Activated naive CD8-positive, alpha-beta T cell treated with anti-CD3 and anti-CD28 coated beads, Interleukin-2, amount 10 ng/mL, durations not matched to agents 7 days and 5 days (primary cell): ENCODE data around the gene GLIPR1L1. TPM values are rescaled to one million over a fixed set of nuclear protein-coding genes. Genes with fewer than 3 reads are reported as not detected.

Source experiments
- ATAC-seq: fragments of 150-1000 bp; cut with Tn5 transposase; one replicate; pipeline ENCODE4 v1.10.0; 2021; ENCODE audit warnings: low read depth, moderate library complexity
- POLR2A ChIA-PET: fragments of 350-600 bp; sonication (Branson Sonifier 250); formaldehyde crosslinking; loops from one replicate; lab custom pipeline; 2021; ENCODE audit warnings: antibody characterized with exemption; lab: Charles Lee
- DNase-seq: peaks from one replicate; pipeline ENCODE4 v3.0.0; 2021
- H3K27ac Mint-ChIP-seq: one replicate; pipeline ENCODE4 v1.8.0; 2022; ENCODE audit warnings: mild to moderate bottlenecking, mixed read lengths
- H3K27me3 Mint-ChIP-seq: one replicate; pipeline ENCODE4 v1.8.0; 2022; ENCODE audit warnings: mild to moderate bottlenecking, moderate library complexity, mixed read lengths
- H3K36me3 Mint-ChIP-seq: one replicate; pipeline ENCODE4 v1.8.0; 2021; ENCODE audit warnings: mild to moderate bottlenecking, mixed read lengths
- H3K4me1 Mint-ChIP-seq: one replicate; pipeline ENCODE4 v1.8.0; 2021; ENCODE audit warnings: mixed read lengths
- H3K4me3 Mint-ChIP-seq: one replicate; pipeline ENCODE4 v1.8.0; 2022; ENCODE audit warnings: mild to moderate bottlenecking, moderate library complexity, mixed read lengths
- H3K9me3 Mint-ChIP-seq: one replicate; pipeline ENCODE4 v1.8.0; 2021; ENCODE audit warnings: mixed read lengths
- total RNA-seq, 2 experiments: library from RNA; stranded (reverse); gene quantifications; one replicate each; pipeline ENCODE4 v1.2.3, GENCODE V29; 2021

GLIPR1L1 gene
- total RNA-seq, 2 experiments from 2014 or later, result not detected

DNA sequence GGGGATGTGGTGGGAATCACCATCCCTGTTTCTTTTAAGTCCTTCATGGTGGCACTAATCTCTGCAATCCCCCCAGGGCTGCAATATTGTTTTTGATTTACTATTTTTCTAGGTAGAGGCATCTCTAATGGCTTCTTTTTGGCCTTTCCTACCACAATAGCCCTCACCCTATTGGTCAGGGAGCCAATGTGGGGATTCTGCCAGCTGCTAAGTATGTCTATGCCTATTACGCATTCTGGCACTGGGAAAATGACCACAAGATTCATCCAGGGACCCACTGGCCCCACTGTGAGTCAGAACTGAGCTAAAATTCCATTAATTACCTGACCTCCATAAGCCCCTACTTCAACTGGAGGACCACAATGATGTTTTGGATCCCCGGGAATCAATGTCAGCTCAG is 40.5 kb downstream of the GLIPR1L1 start:
- DNase-seq (no peak), ATAC-seq (no peak)
- no peaks in the 10 kb centered on the region for H3K27me3 Mint-ChIP-seq
- peaks cover 3% of the 10 kb centered on the region for H3K36me3 Mint-ChIP-seq
- no peaks in the 10 kb centered on the region for H3K9me3 Mint-ChIP-seq
- POLR2A ChIA-PET, result no interaction called here
- H3K4me3 Mint-ChIP-seq, result no peak overlapping the region
- H3K27ac Mint-ChIP-seq, result no peak overlapping the region
- peaks cover 2% of the 10 kb centered on the region for H3K4me1 Mint-ChIP-seq

DNA sequence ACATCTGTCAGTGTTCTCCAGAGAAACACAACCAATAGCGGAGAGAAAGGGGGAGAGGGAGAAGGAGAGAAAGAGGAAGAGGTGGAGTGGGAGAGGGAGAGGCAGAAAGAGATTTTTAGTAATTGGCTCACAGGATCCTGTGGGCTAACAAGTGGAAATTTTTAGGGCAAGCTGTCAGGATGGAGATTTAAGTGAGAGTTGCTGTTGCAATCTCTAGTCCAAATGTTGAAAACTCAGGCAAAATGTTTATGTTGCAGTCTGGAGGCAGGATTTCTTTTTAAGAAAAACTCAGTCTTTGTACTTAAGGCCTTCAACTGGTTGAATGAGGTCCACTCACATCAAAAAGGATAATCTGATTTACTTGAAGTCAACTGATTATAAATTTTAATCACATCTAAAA is 43.9 kb downstream of the GLIPR1L1 start:
- Mint-ChIP-seq H3K27ac (no peak overlapping the region), H3K27me3 (no peaks in the 10 kb centered on the region), H3K9me3 (peaks cover 2% of the 10 kb centered on the region), H3K4me3 (no peak overlapping the region), H3K36me3 (peaks cover 3% of the 10 kb centered on the region), H3K4me1 (peaks cover 2% of the 10 kb centered on the region)
- DNase-seq (no peak), ATAC-seq (no peak)
- POLR2A ChIA-PET, result no interaction called here

DNA sequence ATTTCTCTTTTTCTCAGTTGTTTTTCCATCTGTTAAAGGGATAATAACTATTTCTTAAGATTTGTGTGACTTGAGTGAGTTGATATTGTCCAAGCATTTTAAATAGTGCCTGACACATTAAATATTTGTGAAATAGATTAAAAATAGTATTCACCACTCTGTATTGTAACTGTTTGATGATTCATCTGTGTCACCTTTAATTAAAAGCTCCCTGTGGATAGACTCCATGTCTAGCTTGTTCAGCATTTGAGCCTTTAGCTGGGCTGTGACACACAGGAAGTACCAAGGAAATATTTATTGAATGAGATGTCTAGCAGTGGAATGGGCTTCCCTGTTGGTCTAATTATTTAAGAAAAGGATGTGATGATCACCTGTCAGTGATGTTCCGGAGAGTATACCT is 54.6 kb downstream of the GLIPR1L1 start:
- peaks cover 13% of the 10 kb centered on the region for H3K36me3 Mint-ChIP-seq
- no peaks in the 10 kb centered on the region for H3K9me3 Mint-ChIP-seq
- H3K27ac Mint-ChIP-seq, result peak overlapping the region; percentile 93
- POLR2A ChIA-PET, result interaction anchor here (3.2 kb wide), 1 partner anchor 92 kb away, joined by 28 read pairs; the partner anchor contains the start of gene GLIPR1
- ATAC-seq (no peak), DNase-seq (no peak)
- peaks cover 26% of the 10 kb centered on the region for H3K4me1 Mint-ChIP-seq
- H3K4me3 Mint-ChIP-seq, result peak overlapping the region; percentile 23
- H3K27me3 Mint-ChIP-seq, result no peaks in the 10 kb centered on the region

DNA sequence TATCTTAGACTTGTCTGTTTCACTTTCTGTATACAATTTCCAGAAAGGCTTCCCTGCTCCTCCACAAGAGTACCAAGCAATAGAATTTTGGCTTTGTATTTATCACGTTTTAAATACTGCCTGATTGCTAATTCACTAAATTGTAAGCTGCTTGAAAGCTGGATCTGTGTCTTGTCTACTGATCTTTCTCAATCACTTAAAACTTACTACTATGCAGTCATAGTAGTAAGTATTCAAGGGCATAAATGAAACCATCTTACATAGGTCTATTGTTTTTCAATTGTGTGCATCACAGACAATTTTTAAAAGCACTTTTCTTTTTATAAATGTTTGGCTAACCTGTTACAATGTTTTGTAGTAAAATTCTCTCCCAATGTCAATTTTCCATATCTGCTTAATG is 55.2 kb downstream of the GLIPR1L1 start:
- H3K36me3 Mint-ChIP-seq, result peaks cover 13% of the 10 kb centered on the region
- peak overlapping the region; percentile 91 for H3K4me3 Mint-ChIP-seq
- ATAC-seq (no peak), DNase-seq (no peak)
- H3K4me1 Mint-ChIP-seq, result peaks cover 28% of the 10 kb centered on the region
- H3K9me3 Mint-ChIP-seq, result no peaks in the 10 kb centered on the region
- POLR2A ChIA-PET, result interaction anchor here (3.2 kb wide), 1 partner anchor 91 kb away, joined by 28 read pairs; the partner anchor contains the start of gene GLIPR1
- H3K27me3 Mint-ChIP-seq, result no peaks in the 10 kb centered on the region
- H3K27ac Mint-ChIP-seq, result peak overlapping the region; percentile 93

DNA sequence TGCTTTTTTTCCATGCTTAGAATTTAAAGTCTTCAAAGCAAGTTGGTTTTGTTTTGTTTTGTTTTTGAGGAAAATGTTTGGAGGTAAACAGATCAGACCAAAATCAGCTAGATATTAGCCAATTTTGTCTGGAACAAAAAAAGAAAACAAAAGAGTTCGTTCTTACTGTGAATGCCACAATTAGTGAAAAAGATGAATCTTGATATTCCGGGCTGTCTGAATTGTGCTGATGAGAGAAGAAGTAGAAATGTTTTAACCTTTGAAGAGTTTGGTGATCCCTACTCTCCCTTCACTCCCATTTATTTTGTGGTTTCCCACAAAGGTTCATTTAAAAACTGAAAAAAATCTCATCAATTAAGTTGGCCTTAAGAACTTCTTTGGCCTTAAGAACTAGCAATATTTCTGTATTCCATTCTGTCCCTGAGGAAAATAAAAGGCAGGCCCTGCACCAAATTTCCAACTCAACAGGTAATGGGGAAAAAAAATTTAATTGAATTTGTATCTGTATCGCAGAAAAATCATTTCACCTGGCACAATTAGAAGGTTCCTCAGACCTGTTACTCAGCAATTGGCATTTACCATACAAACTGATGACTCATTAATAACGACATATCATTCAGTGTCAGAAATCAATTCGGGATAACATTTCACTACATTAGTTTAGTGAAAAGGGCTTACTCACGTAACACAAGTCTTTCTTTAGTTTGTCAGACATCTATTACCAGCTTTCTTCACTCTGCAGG is 55.9 kb downstream of the GLIPR1L1 start:
- Mint-ChIP-seq H3K27ac (peak overlapping the region; percentile 93), H3K27me3 (no peaks in the 10 kb centered on the region), H3K4me3 (peak overlapping the region; percentile 91), H3K36me3 (peaks cover 13% of the 10 kb centered on the region), H3K4me1 (peaks cover 28% of the 10 kb centered on the region), H3K9me3 (no peaks in the 10 kb centered on the region)
- ATAC-seq (no peak), DNase-seq (no peak)
- POLR2A ChIA-PET, result interaction anchor here (1.6 to 3.2 kb wide), 4 partner anchors 88 to 121 kb away, joined by 4 to 28 read pairs (median 8); partner anchors contain the start of genes GLIPR1 and KRR1

DNA sequence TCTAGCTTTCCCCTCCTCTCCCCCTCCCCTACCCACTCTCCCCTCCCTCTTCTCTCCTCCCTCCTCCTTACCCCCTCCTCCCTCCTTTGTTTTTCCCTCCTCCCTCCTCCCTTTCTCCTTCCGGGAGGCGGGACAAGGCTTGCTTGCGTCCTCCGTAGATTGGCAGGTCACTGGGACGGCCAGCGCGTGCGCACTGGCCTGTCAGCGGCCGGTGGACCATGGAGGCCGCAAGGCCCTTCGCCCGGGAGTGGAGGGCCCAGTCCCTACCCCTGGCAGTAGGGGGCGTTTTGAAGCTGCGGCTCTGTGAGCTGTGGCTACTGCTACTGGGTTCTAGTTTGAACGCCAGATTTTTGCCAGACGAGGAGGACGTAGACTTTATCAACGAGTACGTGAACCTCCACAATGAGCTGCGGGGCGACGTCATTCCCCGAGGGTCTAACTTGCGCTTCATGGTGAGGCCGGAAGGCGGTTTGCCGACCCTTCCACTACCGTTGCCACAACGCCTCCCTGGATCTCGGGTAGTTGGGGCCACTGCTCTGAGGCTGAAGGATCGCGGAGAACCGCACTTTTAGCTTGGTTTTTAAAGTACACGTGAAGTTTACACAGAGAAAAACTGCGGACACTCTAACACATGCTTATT is 56.5 kb downstream of the GLIPR1L1 start, which contains the start of gene GLIPR1L2:
TSS of gene GLIPR1L2 (plus strand) at position 191 of the 640 bp plus-strand sequence. CDS start at position 219, 28 bp downstream.
- no peaks in the 10 kb centered on the region for H3K9me3 Mint-ChIP-seq
- H3K27me3 Mint-ChIP-seq, result no peaks in the 10 kb centered on the region
- H3K4me1 Mint-ChIP-seq, result peaks cover 30% of the 10 kb centered on the region
- peak; percentile 89 for DNase-seq
- POLR2A ChIA-PET, result interaction anchor here (1.0 to 3.2 kb wide), 6 partner anchors 87 to 120 kb away, joined by 4 to 28 read pairs (median 6); partner anchors contain the start of genes GLIPR1 and KRR1
- peak within 1 kb of the TSS; percentile 93 for H3K27ac Mint-ChIP-seq
- ATAC-seq, result peak; percentile 98
- peak within 1 kb of the TSS; percentile 91 for H3K4me3 Mint-ChIP-seq
- peaks cover 13% of the 10 kb centered on the region for H3K36me3 Mint-ChIP-seq

DNA sequence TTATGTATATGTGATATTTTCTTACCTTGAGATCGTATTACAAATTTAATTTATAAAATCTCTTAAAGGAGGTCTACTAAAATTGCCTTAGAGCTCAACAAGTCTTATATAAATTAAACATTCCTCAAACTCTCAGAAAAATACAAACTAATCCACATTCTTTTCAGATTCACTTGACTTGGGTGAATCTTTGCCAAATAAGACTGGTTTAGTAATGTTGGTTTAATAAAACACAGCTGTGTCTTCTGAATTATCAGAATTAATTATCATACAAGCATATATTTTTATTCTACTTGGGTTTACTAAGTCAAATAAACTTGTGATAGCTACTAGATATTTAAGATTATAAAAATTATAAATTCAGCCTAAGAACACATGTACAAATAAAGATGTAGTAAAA is 69.8 kb downstream of the GLIPR1L1 start:
- Mint-ChIP-seq H3K27me3 (peaks cover 6% of the 10 kb centered on the region), H3K27ac (no peak overlapping the region), H3K4me3 (no peak overlapping the region), H3K4me1 (no peaks in the 10 kb centered on the region), H3K36me3 (peaks cover 1% of the 10 kb centered on the region), H3K9me3 (peaks cover 4% of the 10 kb centered on the region)
- ATAC-seq, result no peak
- POLR2A ChIA-PET, result no interaction called here
- no peak for DNase-seq

DNA sequence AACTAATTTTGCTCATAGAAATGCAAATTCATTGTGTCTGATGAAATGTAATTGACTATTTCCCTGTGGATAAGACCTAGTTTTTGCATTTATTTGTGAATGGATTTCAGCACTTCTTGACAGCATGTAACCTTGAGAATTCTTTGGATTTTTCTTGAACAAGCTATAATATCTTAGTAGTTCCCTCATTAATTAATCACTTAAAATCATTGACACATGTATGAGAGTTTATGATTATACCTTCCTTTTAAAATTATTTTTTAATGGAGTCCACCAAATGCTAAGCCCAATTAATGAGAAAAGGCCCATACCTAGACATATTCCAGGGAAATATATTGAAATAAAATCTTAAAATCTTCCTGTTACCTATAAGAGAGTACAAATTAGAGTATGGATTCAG is 73.2 kb downstream of the GLIPR1L1 start:
- H3K4me3 Mint-ChIP-seq, result no peak overlapping the region
- H3K27me3 Mint-ChIP-seq, result peaks cover 6% of the 10 kb centered on the region
- H3K27ac Mint-ChIP-seq, result no peak overlapping the region
- POLR2A ChIA-PET, result no interaction called here
- ATAC-seq (no peak), DNase-seq (no peak)
- H3K36me3 Mint-ChIP-seq, result peaks cover 1% of the 10 kb centered on the region
- H3K9me3 Mint-ChIP-seq, result peaks cover 6% of the 10 kb centered on the region
- no peaks in the 10 kb centered on the region for H3K4me1 Mint-ChIP-seq

DNA sequence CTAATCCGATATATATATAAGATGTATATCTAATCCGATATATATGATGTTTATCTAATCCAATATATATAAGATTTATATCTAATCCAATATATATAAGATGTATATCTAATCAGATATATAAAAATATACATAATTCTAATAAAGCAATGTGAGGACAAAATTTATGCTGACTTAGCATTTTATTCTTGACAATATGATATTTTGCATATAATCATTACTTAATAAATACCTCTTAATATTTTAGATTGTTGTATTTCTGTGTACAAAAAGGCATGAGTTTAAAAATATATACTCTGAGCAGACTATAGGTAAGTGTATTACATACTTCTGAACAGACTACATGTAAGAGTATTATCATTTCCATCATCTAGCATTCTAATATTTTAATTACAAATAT is 75.4 kb downstream of the GLIPR1L1 start:
- Mint-ChIP-seq H3K36me3 (peaks cover 1% of the 10 kb centered on the region), H3K9me3 (peaks cover 6% of the 10 kb centered on the region), H3K27me3 (peaks cover 1% of the 10 kb centered on the region), H3K27ac (no peak overlapping the region), H3K4me1 (no peaks in the 10 kb centered on the region), H3K4me3 (no peak overlapping the region)
- POLR2A ChIA-PET, result no interaction called here
- ATAC-seq, result no peak
- DNase-seq, result no peak

DNA sequence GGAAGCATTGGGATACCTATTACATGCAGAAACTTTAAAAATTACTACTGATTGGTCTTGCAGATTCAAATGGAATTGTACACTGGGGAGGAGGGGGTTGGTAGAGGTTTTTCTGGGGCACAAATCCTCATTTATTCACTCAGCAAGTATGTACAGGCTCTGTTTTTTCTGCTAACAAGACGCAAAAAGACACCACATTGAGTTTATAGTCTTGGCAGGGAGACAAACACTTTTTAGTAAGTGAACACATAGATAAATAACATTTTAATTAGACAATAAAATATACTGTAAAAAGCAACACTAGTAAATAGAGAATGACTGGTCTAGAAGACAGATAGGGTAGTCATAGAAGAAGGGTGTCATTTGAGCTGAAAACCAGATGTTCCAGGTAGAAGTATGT is 80.2 kb downstream of the GLIPR1L1 start:
- H3K27me3 Mint-ChIP-seq, result peaks cover 1% of the 10 kb centered on the region
- POLR2A ChIA-PET, result no interaction called here
- H3K27ac Mint-ChIP-seq, result no peak overlapping the region
- no peaks in the 10 kb centered on the region for H3K36me3 Mint-ChIP-seq
- H3K4me3 Mint-ChIP-seq, result no peak overlapping the region
- H3K4me1 Mint-ChIP-seq, result no peaks in the 10 kb centered on the region
- H3K9me3 Mint-ChIP-seq, result peaks cover 2% of the 10 kb centered on the region
- ATAC-seq (no peak), DNase-seq (no peak)

DNA sequence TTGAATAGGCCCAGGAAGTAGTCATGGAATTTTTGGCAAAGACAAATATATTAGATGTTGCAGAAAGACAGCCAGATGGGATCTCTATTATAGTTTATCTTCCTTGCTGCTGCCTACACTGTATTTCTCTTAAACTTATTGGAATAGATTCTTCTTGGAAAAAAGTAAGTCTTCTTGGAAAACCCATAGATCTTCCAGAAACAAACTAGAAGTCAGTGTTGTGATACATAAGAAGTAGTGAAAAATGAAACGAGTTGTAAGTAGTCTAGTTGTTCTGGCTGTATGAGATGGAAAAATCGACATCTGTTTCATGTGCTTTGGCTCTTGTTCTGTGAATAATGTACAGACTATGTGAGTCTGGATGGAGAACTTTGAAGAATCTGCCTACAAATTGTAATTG is 85.4 kb downstream of the GLIPR1L1 start:
- peaks cover 1% of the 10 kb centered on the region for H3K36me3 Mint-ChIP-seq
- POLR2A ChIA-PET, result no interaction called here
- H3K4me3 Mint-ChIP-seq, result no peak overlapping the region
- H3K4me1 Mint-ChIP-seq, result no peaks in the 10 kb centered on the region
- DNase-seq, result no peak
- H3K27ac Mint-ChIP-seq, result no peak overlapping the region
- no peaks in the 10 kb centered on the region for H3K27me3 Mint-ChIP-seq
- peaks cover 2% of the 10 kb centered on the region for H3K9me3 Mint-ChIP-seq
- ATAC-seq, result no peak
